ENCODE results near the gene GRM7.

The GRM7 gene

DNA sequence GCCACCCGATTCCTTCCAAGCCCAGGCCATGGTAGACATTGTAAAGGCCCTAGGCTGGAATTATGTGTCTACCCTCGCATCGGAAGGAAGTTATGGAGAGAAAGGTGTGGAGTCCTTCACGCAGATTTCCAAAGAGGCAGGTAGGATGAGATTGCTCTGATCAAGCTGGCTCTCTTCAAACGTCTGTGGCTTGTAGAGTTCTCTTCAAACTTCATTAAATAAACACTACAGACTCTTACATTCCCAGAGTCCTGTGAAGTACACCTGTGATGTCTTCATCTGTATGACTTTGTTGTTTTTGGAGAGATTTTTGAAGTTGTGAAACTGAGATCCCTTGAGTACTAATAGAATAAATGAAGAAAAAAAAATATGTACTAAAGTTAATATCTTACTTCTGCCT lies 285.6 kb downstream of the GRM7 start:
- no peak for DNase-seq (ENCODE audit: low read depth in 2 of 2)

DNA sequence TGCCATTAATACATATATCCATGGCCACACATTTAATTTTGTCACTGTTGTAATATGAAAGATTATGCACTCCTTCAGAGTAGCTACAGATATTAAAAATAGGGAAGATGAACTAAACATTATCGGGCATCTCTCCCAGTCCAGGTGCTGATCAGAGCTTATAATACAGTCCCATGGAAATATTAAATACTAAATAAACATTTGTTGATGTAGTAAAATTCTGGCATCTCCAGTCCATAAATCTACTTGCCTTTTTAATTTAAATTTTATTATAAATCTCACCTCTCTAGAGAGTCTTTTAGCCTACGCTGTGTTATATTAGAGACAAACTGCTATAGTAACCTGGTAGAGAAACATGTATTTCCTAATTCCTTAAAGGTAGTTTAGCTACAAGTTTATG lies 297.6 kb downstream of the GRM7 start:
- no peak for DNase-seq (ENCODE audit: low read depth in 2 of 2)

DNA sequence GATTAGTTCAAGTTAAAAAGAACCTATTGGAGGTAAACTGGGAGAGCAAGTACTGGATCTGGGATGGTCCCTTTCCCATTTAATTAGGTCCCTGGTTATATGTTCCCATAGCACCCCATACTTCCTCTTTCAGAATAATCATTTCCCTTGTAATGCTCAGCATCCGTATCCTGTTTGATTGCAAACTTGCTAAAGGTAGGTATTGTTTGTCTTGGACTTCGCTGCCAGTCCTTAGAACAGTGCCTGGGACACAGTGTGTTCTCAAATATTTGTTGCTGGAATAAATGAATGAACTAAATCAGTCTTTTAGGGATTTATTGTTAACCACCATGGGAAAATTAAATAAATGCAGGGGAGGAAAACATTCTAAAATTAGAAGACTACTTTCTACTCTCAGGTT lies 299.8 kb downstream of the GRM7 start:
- no peak for DNase-seq (ENCODE audit: low read depth in 2 of 2)

DNA sequence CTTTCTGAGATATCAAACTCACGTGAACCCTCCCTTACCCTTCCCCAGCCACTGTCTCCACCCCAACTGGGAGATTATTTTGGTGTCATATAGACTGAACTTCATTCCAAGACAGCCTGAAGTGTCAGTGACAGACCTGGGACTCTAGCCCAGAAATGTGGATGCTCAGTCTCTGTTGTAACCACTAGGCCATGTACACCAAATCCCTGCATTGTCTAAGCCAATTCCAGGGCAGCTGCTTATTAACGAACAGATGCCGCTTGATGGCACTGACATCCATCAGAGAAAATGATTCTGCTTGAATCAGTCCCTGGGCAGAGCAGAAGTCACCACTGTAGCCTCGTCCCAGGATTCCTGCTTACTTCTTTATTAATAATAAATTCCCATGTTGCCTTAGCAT lies 305.5 kb downstream of the GRM7 start:
- DNase-seq (ENCODE audit: low read depth in 2 of 2), result no peak

DNA sequence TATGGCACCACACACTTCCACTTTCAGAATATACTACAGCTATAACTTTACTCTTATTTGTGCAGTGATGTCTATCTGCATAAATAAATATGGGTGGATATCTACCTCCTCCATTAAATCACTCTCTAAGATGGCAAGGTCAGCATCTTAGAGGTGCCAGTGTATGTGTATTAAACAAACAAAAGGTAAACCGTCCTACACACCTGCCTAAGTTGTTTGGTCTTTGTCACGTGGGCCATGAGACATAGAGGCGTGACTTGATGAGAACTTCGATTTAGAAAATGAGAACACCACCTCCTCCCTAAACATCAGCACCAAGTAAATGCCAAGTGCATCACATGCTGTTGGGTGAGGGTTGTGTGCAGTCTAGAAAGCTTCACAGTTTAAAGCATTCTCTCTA lies 310.6 kb downstream of the GRM7 start:
- no peak for DNase-seq (ENCODE audit: low read depth in 2 of 2)

DNA sequence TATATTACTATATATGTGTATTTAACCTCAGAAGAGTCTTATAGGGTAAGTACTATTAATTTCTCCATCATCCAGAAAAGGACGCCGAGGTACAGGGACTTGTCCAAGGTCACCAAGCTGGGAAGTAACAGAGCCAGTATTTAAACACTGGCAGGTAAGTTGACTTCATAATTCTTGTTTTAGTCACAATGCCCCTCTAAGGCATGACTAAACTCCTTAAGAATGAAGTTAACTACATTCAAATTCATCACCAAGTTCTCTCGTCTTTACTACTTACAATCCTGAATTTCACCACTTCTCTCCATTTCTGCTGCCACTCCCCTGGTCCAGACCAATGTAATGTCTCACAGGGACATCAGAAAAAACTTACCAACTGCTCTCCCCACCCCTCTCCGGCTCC lies 312.1 kb downstream of the GRM7 start:
- no peak for DNase-seq (ENCODE audit: low read depth in 2 of 2)

DNA sequence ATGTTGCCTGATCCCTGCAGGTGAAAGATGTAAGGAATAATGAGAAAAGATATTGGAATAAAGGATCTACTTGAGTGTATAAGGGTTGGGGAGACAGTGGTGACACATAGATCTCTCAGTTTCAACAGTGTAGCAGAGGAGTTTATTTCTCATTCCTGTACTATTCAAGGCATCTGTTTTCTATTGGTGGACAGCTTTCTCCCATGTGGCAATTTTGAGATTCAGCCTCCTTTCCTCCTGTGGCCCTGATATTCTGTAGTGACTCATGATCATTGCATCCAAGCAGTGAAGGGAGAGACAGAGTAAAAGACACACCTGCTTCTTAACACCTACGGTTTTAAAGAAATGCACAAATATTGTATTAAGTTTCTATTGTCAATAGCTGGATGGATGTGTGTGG lies 327.6 kb downstream of the GRM7 start:
- no peak for DNase-seq (ENCODE audit: low read depth in 2 of 2)

DNA sequence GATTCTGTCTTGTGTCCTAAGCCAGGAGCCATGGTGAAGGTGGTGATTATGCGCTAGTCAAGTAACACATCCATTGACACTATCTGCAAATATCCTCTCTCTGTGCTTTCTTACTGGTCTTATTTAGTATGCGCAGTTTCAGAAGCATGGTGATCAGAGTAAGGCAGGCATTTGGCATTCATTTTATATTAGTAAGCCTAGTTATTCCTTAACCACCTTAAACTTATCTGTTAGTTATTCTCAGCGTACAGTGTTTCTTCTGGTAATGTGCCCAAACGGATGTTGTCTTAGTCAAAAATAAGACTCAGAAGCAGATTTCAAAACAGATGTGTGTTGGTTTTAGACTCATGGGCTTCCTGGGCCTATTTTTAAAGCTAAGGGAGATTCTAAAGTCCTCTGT lies 329.2 kb downstream of the GRM7 start:
- no peak for DNase-seq (ENCODE audit: low read depth in 2 of 2)

DNA sequence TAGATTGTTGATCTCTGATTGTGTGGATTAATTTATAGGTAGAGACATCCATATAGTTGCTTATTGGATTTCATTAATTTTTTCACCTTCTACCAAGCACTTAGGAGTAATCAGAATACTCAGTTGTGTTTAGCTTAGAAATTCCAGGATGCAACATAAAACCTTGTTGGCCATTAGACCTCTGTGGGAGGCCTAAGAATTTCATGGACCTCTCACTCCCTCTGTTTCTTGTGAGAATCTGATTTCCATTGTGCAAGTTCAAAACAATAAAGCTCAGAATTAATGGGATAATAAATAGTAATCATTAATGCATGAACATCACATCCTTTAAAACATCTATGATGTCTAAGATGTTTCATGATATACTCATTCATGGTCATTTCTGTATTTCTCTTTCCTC lies 332.4 kb downstream of the GRM7 start:
- DNase-seq (ENCODE audit: low read depth in 2 of 2), result no peak

DNA sequence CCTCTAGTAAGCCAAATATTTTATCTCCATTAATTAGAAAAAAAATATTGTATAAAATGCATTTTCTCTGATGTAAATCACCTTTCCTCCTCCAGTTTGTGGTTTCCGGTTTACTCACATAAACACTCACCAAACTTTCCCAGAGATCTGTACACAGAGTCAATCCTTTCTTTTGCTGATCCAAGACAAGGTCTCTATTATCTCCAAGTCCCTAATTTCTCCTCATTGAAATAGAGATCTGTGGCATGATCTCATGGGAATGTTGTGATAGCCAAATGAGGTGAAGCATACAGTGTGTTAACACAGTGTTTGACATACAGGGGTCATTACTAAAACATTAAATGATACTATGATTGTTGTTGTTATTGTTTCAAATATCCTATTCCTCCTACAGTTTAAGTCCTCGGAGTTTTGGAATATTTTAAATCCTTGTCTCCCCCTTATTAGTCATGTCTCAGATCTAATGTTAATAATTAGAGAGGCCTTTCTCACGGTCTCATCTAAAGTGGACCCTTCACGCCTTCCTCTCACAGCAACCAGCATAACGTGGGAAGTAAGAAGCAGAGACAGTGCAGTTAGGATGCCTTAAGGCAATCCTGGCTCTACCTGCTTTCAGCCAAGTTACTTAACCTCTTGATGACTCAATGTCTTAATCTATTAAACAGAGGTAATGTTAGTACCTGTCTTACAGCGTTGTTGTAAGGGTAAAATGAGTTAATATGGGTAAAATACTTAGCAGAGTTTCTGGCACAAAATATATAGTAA lies 333.3 kb downstream of the GRM7 start:
- DNase-seq (ENCODE audit: low read depth in 2 of 2), result no peak

DNA sequence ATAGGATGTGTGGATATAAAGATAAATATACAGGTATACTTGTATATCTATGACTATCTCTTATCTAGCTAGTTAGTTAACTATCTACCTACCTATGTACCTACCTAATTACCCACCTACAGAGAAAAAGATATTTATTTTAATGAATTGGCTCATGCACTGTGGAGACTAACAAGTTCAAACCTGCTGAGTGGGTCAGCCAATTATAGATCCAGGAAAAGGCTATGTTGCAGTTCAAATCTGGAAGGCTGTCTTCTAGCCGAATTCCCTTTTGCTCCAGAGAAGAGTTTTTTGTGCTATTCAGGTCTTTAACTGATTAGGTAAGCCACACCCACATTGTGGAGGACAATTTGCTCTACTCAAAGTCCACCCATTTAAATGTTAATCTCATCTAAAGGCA lies 335.0 kb downstream of the GRM7 start:
- no peak for DNase-seq (ENCODE audit: low read depth in 2 of 2)

DNA sequence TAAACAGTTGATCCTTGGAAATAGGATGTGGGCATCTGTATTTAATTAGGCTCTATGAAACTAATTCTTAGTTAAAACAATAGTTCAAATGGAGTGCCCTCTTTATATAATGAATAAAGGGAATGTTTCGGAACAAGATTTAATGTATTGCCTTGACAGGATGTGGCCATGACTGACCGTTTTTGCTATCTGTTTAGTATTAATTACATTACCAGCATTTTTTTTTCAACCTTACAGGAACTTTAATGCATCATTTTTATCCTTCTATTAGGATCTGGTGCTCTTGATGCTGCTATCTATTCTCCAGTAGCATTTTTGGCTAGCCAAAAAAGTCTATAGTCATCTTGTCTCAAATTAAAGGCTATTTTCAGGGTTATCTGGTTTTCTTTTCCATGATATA lies 340.9 kb downstream of the GRM7 start:
- DNase-seq (ENCODE audit: low read depth in 2 of 2), result no peak

DNA sequence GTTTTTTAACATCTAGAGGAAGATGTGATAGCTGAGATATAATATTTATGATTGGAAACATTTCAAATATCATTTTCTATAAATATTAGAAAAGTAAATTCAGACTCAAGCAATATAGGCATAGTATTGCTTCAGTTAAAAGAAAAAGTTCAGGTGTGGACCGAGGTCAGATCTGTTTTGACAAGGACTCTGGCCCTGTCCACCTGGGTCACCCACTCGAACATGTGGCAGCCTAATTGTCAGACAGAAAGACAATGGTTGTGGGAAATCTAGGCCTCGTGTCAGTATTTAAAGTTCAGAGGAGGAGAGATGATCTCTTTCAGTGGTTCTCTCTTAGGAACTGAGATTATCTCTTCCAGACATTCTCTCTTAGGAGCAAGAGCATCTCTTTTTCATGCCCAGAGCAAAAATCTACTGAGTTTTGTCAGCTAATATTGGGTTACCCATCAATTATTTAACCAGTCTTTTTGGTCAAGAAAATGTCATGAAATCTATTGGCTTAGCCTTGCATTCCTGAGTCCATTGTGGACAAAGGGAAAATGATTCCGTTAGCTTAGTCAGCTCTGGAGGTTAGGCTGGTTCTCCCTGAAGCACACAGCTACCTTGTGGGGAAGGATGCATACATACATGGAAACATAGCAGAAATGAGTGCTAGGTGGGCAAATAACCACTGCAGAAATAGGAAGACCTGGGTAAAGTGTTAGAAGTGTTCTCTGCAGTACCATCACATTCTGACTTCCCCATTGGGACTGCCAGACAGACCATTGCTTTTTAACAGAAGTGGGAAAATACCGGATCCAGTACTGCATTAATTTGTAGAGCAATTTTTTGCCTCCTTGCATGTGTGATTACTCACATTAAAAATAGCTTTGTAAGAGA lies 343.3 kb downstream of the GRM7 start:
- no peak for DNase-seq (ENCODE audit: low read depth in 2 of 2)

DNA sequence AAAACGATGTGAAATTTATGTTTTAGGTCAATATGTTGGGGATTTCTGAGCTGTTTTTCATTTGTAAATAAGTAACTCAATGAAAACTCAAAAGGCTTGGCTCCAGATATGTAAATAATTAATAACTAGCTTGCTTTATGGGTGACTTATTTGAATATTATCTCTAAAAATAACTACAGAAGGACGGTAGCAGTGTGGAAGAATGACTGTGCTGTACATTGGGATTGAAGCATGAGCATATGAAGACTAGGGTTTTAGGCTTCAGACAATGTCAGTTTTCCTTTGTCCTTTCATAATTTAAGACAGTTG lies 343.9 kb downstream of the GRM7 start:
- DNase-seq (ENCODE audit: low read depth in 2 of 2), result no peak

DNA sequence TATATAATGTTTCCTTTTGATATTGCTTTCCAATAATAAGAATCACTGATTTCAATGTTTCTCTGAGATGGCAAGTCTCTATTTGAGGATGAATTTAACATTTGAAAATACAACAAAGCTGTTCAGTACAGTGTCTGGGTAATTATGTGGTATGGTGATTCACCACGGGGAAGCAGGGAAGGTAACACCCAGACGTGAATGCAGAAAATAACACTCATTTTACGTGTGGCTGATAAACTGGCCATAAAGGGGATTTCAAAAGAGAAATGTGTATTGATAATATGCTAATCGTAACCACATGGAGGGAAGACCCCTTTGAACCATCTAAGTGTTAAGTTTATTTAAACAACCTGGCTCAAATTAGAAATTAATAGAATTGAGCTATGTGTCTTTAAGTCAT lies 344.6 kb downstream of the GRM7 start:
- no peak for DNase-seq (ENCODE audit: low read depth in 2 of 2)

DNA sequence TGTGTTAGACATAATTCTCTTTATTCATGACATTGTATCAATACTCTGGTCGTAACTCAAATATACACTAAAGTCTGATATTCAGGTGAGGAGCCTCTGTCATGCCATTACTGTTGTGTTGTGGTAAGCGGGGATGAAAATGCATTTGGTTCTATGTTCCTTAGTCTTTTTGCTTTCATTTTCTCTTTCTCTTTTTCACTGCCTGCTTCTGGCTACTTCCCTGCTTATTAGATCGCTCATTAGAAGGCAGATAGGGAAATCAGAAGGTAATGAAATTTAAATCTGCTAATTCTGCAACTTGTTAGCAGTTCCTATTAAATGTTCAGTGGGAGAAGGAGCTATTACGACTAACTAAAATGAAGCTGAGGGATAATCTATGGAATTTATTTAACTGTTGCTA lies 345.0 kb downstream of the GRM7 start:
- DNase-seq (ENCODE audit: low read depth in 2 of 2), result no peak

DNA sequence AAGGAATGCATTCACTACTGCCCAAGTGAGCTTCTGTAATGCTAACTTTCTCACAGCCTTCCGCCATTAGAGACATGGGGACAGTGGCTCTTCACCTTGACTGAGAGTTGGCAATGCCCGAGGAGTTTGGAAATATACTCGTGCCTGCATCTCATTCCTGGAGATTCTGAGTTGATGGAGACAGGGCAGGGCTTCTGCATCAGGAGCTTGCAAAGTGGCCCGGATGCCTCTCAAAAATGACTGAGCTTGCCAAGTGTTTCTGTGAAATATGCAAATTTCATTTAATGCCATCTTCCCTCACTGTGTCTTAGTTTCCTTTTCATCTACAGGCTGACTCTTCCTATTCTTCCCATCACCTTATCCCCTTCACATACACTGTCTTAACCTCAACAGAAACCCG lies 346.2 kb downstream of the GRM7 start:
- no peak for DNase-seq (ENCODE audit: low read depth in 2 of 2)

DNA sequence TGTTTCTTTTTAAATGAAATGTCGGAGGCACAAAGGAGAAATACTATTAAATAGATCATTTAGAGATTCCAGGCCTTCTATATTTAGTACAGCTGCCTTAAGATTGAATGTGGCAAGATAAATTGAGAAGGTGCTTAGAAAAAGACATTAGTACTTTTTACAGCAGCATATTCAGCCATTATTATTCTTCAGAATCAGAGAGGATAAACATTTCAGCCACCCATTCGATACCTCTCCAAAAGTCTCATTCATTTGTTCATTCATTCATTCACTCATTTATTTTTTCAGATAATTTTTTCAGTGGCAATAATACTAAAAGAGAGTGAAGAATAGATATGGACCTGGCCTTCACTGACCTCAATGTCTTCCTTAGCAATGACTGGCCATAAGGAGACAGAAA lies 347.0 kb downstream of the GRM7 start:
- DNase-seq (ENCODE audit: low read depth in 2 of 2), result no peak

DNA sequence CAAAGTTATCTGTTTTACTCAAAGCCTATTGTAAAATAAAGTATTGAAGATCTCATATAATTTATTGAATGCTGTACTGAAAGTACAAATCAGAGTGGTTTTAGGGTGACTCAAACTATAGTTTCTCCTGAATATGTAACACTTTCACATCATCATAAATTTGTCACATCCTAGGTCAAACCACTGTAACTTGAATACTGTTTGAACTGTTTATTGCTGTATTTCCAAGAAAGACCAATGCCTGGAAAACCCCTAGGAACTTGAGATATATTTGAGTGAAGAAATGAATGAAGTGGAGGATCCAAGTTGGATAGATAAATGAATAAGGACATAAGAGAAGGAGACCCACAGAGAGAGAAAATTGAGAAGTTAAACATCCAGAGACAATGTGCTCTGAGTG lies 348.2 kb downstream of the GRM7 start:
- no peak for DNase-seq (ENCODE audit: low read depth in 2 of 2)

DNA sequence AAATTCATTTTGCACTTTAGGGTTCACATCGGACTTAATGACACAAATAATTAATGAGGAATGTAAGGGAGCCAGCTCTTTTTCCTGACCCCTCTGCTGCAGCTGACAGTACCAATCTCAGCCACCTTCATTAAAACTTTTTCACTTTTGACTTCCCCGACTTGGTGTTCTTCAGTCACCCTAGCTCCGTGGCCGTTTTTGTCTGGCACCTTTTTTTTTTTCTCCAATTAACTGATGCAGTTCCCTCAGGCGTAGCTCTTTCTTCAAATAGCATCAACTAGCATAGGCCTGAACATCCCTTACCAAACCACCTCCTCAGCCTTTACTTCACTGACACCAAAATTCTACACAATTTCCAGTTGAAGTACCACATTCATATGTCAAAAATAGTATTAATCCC lies 350.8 kb downstream of the GRM7 start:
- no peak for DNase-seq (ENCODE audit: low read depth in 2 of 2)

DNA sequence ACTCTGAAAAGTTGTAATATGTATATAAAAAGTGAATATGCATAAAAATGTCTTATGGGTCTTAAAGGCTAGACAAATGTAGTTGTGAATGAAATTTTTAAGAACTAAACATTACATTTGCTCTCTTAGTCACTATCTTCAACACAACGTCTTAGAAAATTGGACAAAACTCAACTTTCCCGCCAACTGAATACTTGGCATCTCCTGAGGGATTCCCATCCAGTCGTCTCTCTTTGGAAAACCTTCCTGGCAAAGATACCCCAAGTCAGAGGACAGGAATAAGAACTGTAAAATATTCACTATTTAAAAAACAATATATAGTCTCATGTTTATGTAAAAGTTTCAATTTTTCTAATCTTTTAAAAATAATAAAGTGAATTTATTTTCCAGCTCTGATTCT lies 354.8 kb downstream of the GRM7 start:
- DNase-seq (ENCODE audit: low read depth in 2 of 2), result no peak

DNA sequence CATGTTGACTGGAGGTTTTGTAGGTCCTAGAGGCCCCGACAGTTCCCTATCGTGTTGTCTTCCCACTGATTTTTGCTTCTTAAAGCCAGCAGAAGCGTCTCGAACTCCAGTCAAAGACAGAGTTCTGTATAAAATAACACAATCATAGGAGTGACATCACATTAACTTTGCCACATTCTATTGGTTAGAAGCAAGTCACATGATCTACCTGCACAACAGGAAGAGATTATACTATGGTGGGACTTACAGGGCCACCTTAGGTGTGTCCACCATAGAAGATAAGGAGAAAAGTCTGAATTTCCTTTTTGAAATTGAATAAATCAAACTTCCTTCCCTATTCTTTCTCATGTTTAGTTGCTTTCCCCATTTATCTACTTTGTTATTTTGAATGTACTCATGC lies 365.5 kb downstream of the GRM7 start:
- no peak for DNase-seq (ENCODE audit: low read depth in 2 of 2)

DNA sequence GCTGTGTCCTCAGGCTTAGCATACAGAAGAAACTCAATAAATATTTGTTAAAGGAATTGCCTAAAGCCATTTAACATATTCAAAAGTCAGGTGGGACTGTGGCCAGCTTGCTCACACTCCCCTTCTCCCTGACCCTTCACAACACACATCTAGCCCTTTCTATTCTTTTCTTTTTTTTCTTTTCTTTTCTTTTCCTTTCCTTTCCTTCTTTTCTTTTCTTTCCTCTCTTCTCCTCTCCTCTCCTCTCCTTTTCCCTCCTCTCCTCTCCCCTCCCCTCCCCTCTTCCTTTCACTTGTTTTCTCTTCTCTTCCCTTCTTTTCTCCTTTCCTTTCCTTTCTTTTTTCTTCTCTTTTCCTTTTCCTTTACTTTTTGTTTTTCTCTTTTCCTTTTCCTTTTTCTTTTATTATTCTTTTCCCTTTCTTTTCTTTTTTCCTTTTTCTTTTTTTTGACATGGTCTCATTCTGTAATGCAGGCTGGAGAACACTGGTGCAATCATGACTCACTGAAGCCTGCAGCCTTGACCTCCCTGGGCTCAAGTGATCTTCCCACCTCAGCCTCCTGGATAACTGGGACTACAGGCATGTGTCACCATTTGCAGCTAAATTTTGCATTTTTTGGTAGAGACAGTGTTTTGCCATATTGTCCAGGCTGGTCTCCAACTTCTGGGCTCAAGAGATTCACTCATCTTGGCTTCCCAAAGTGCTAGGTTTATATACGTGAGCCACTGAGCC lies 377.8 kb downstream of the GRM7 start:
- DNase-seq (ENCODE audit: low read depth in 2 of 2), result no peak

All from stimulated activated CD8-positive, alpha-beta memory T cell treated with anti-CD3 and anti-CD28 coated beads, Interleukin-15, amount 100 ng/mL, for 48 hours (primary cell).